HG03432 (cell line): ENCODE measurements around the gene B4GALT7.

Experiments used
- ATAC-seq: cut with Tn5 transposase; IDR thresholded peaks from one replicate; pipeline ENCODE4 v1.9.1; 2021; ENCODE audit warnings: mild to moderate bottlenecking, moderate library complexity; ENCODE audit not compliant: unreplicated experiment

Gene B4GALT7

DNA sequence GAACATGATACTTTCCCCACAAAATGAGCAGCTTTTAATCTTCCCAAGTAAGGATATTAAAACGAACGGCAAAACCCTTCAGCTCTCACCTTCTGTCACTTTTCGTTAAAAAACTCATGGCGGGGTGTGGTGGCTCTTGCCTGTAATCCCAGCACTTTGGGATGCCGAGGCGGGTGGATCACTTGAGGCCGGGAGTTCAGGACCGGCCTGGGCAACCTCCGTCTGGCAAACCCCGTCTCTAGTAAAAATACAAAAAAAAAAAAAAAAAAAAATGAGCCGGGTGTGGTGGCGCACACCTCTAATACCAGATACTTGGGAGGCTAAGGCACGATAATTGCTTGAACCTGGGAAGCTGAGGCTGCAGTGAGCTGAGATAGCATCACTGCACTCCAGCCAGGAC lies 7.0 kb upstream of the B4GALT7 start:
- no peak for ATAC-seq

DNA sequence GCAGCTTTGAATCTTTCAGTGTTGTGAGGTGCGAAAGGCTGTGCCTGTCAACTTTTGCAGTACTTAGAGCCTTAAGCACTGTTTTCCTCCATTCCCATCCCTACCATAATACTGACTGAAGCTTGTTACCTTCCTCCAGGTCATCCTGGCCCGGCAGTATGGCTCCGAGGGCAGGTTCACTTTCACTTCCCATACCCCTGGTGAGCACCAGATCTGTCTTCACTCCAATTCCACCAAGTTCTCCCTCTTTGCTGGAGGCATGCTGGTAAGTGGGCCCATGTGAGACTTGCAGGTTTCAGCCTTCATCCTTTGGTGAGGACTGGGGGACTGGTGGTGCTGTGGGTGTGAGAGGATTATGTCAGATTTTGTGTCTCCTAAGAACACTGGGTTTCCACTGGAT lies 6.4 kb upstream of the B4GALT7 start:
- no peak for ATAC-seq

DNA sequence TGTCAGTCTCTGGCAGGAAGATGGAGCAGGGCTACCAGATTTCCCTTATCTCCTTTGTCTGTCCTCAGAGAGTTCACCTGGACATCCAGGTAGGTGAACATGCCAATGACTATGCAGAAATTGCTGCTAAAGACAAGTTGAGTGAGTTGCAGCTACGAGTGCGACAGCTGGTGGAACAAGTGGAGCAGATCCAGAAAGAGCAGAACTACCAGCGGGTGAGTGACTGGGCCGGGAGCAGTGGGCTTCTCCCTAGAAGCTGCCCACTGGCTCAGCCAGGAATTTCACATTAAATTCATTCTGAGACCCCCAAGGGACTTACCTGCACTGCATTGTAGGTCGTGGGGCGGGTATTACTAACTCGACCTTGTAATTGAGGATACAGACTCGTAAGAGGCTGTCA lies 5.9 kb upstream of the B4GALT7 start:
- ATAC-seq, result no peak

GRCh38 chr5:177595026-177595585 lies 4.8 kb upstream of the B4GALT7 start:
- ATAC-seq, result no peak

DNA sequence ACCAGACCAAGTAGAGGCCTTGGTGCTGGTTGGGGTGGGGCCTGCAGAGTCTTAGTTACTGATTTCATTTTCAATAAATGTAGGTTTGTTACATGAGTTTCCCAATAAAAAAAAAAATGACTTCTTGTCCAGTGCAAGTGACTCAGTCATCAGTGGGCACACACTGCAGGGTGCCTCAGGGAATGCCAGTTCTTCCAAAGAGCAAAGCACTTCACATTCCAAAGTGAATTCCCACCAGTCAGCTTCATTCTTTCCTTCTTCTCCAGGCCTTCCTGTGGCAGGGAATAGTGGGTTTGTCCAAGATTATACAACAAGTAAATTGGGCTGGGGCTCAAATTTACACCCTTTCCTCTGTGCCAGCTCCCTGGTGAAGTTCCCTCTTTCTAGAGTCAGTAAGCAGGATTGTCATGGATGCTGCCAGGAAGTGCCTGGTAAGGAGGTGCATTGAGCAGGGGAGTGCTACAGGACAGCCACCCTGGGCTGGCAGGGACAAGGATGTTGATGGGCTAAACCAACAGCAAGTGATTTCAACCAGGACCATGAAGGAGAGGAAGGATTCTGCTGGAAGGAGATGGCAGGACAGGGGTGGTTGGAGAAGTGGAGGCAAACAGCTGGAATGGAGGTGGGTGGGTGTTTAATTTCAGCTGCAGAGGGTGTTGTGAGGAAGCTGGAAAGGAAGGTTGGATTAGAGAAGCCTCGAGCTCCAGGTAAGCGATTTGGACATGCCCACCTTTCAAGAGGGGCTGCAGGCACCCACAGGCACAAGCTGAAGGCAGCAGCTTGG lies 3.7 kb upstream of the B4GALT7 start:
- ATAC-seq, result no peak

DNA sequence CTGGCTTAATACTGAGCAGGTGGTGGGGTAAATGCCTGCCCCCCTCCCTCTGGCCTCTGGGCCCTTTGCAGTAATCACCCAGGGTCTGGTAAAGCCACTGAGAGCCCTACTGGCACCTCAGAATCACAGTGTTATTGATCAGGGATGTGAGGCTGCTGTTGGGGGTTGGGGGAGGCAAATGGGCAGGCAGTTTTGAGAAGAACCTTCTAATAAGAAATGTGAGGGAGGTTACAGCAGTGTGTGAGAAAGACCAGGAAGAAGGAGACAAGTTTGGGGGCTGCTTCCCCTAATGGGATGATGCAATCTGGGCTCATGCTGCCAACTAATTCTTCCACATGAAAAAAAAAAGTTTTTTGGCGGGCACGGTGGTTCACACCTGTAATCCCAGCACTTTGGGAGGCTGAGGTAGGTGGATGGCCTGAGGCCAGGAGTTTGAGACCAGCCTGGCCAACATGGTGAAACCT lies 3.1 kb upstream of the B4GALT7 start:
- ATAC-seq, result no peak

- ATAC-seq, result no peak
Measured at GRCh38 chr5:177598477-177598876, 1.5 kb upstream of the B4GALT7 start.

GRCh38 chr5:177600508-177601018 lies 631 bp downstream of the B4GALT7 start:
- no peak for ATAC-seq

- no peak for ATAC-seq
Measured at GRCh38 chr5:177601126-177601525, 1.2 kb downstream of the B4GALT7 start.

DNA sequence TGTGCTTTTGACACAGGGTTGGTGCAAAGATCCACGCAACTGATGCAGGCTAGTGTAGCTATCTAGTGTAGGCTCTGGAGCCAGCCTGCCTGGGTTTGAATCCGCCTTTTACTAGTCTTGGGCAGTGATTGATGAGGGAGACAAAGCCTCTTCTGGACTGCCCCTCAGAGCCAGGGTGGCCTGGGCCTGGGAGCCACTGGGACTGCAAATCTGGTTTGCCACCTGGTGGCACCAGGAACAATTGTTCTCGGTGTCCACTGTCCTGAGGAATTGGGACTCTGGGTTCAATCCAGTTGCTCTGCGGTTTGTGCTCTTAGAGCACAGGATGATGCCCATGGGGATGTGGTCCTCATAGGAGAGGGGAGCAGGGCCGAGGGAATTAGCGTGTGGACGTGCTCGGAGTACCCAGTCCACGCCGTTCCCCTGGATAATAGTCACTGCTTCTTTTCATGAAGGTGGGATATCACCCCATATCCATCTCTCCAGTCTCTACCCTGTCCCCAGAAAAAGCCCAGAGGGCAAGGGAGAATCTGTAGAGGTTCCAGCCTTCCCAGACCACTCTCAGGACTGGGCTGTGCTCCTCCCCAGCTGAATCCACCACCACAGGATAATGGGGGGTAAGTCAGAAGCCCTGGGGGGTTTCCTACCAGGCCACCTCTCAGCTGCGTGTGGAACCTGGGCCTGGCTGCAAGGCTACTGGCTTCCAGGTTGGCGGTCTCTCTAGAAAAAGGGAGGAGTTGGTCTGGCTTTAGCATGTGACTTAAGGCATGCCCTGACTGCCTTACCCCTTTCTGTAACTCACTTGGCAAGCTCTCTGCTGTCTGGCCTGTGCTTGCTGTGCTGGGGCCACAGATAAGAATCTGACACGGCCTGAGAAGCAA lies 1.9 kb downstream of the B4GALT7 start:
- no peak for ATAC-seq

DNA sequence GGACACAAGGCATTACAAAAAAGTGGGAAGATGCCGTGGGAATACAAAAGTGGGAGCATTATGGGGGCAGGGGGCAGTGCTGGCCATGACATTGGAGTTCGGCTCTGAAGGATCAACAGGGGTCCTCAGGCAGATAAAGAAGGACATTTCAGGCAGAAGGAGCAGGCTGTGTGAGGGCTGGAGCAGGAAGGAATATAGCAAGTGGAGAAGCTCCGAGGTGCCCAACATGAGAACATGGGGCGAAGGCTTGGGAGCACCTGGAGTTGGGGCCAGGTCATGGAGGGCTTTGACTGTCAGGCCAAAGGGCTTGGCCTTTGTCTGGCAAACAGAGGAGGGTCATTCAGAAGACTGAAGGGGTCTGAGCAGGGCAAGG lies 2.5 kb downstream of the B4GALT7 start:
- ATAC-seq, result no peak

- no peak for ATAC-seq
Measured at GRCh38 chr5:177603631-177604030, 3.7 kb downstream of the B4GALT7 start.

GRCh38 chr5:177604116-177604521 lies 4.2 kb downstream of the B4GALT7 start:
- no peak for ATAC-seq

- no peak for ATAC-seq
Measured at GRCh38 chr5:177604656-177605055, 4.7 kb downstream of the B4GALT7 start.

GRCh38 chr5:177605078-177605477 lies 5.1 kb downstream of the B4GALT7 start:
- ATAC-seq, result no peak

DNA sequence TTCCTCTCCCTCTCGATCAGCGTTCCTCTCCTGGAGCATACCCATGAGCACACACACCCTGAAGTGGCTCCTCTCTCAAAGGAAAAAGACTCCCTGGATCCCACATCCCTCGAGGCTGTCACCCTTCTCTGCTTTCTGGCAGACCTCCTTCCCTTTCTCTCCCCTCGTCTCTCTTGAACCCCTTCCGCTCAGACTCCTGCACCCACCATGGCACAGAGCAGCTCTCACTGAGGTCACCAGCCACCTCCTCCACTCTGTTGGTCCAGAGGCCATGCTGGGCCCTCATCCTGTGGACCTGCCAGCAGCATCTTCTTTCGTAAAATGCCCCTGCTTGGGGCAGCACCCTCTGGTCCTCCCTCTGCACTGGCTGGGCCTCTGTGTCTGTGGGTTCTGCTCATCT lies 5.7 kb downstream of the B4GALT7 start:
- ATAC-seq, result no peak

DNA sequence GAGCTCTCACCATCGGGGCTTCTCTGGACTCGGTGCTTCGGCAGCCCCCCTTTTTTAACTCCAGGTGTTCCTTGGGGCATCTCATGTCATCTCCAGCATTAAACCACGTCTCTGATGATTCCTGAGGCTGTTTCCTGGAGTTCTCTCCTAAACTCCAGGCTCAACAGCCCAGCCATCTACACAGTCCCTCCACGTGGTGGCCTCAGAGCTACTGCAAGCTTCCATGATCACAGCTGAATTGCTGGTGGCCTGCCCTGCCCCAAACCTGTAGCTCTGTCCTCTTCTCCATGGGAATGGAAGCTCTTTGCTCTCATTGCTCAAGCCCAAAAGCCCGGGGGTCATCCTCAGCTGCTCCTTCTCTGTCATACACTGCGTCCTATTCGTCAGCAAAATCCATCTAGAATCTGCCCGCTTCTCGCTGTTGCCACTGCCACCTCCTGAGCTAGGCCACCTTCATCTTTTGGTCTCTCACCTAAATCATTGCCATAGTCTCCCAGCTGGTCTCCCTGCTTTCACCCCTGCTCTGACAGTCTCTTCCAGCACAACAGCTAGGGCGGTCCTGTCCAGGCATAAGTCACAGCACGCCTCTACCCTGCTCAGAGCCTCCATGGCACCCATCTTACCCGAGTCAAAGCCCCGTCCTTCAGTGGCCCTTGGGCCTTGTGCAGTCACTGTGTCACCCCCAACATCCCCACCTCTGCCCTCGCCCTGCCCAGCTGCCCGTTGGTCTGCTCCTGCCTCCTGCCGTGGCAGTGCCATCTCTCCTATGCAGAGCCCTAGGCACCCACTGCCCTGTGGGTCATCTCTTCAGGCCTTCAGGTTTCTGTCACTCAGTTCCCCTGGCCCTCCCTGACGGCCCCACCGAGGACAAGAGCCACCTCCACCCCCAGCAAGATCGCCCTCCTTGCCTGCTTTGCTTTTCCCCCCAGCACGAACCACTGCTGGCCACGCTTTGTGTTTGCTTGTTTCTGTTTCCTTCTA lies 6.4 kb downstream of the B4GALT7 start:
- ATAC-seq, result no peak

DNA sequence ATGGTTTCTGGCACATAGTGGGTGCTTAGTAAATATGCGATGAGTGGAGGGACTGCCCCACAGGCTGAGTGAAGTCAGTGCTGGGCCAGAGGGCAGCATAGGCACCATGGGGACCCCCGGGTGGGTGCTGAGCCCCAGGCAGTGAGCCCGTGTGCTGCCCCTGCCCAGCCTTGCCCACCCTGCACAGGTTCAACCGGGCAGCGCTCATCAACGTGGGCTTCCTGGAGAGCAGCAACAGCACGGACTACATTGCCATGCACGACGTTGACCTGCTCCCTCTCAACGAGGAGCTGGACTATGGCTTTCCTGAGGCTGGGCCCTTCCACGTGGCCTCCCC lies 7.2 kb downstream of the B4GALT7 start:
- ATAC-seq, result no peak

DNA sequence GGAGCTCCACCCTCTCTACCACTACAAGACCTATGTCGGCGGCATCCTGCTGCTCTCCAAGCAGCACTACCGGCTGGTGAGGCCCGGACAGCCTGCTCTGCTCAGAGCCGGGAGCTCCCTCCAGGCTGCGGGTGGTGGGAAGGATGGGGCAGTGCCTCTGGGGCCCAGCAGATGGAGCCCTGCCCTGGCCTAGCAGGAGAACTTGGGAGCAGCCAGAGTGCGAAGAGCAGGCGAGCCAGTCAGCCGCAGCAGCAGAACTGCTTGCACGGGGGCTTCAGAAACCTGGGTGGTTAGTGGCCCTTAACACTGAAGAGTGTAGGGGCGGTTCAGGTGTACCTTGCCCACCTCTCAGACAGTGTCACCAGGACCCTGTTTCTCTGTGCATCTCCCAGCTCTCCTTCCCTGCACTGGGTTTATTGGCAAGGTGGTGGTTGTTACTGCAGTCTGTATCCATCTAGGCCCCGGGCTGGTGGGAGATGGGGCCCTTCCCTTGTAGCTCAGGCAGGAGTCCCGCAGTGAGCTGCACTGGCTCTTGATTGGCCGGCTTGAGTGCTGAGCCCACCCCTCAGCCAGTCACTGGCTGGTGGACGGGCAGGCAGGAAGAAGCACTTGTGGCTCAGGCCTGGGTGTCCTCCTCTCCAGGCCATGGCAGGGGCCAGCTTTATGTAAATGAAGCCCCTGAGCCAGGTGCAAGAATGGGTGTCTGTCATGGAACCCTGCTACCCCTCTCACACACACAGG lies 7.7 kb downstream of the B4GALT7 start:
- ATAC-seq, result peak; percentile 55
